Caco-2 (cell line): Measurements from ENCODE around the gene DDX51. TPM values are rescaled to one million over a fixed set of nuclear protein-coding genes. Genes with fewer than 3 reads are reported as not detected.

ENCODE experiments used
- BruUV-seq: library from RNA; stranded (reverse); fragments of 400-500 nt; replicated peaks from 2 replicates; lab custom pipeline; 2021; lab: Mats Ljungman, UMichigan
- CTCF ChIA-PET: fragments of 300-600 bp; sonication (Branson Sonifier 250); formaldehyde crosslinking; loops from one replicate; lab custom pipeline; 2022; ENCODE audit warnings: antibody characterized with exemption; lab: Charles Lee
- POLR2A ChIA-PET: fragments of 300-600 bp; sonication (Branson Sonifier 250); formaldehyde crosslinking; loops from one replicate; lab custom pipeline; 2022; ENCODE audit warnings: antibody characterized with exemption; lab: Charles Lee
- DNase-seq, 2 experiments: peaks; one replicate each; pipeline versions ENCODE4 v3.0.0 to v3.0.0-alpha.2; 2020 to 2022
- H3K27me3 ChIP-seq: replicated peaks from 2 replicates; pipeline ENCODE4 v1.6.0; 2011; ENCODE audit warnings: low read length; ENCODE audit not compliant: control insufficient read depth, insufficient read depth
- H3K36me3 ChIP-seq: 2 replicates; pipeline ENCODE4 v1.5.1; 2011; ENCODE audit warnings: low read length; ENCODE audit not compliant: control insufficient read depth, insufficient read depth
- H3K4me1 ChIP-seq: fragments of 250-450 bp; sonication (Bioruptor Pico); 2 replicates; pipeline ENCODE4 v1.5.1; 2020; ENCODE audit warnings: mild to moderate bottlenecking
- H3K4me3 ChIP-seq: 2 replicates; pipeline ENCODE4 v1.5.1; 2011; ENCODE audit warnings: low read depth, mild to moderate bottlenecking, control low read depth, low read length
- H3K9me3 ChIP-seq: fragments of 250-450 bp; sonication (Bioruptor Pico); 2 replicates; pipeline ENCODE4 v1.5.1; 2020; ENCODE audit warnings: mild to moderate bottlenecking, moderate library complexity
- H3K27ac Mint-ChIP-seq: one replicate; pipeline ENCODE4 v1.8.0; 2022; ENCODE audit warnings: mixed read lengths; ENCODE audit not compliant: unreplicated experiment
- H3K27me3 Mint-ChIP-seq: one replicate; pipeline ENCODE4 v1.8.0; 2022; ENCODE audit warnings: mixed read lengths; ENCODE audit not compliant: insufficient read depth, unreplicated experiment
- H3K36me3 Mint-ChIP-seq: one replicate; pipeline ENCODE4 v1.8.0; 2022; ENCODE audit warnings: mild to moderate bottlenecking, mixed read lengths; ENCODE audit not compliant: insufficient read depth, unreplicated experiment
- H3K4me1 Mint-ChIP-seq: one replicate; pipeline ENCODE4 v1.8.0; 2022; ENCODE audit warnings: low read depth, mixed read lengths; ENCODE audit not compliant: unreplicated experiment
- H3K4me3 Mint-ChIP-seq: one replicate; pipeline ENCODE4 v1.8.0; 2022; ENCODE audit warnings: mild to moderate bottlenecking, moderate library complexity, mixed read lengths; ENCODE audit not compliant: unreplicated experiment
- H3K9me3 Mint-ChIP-seq: one replicate; pipeline ENCODE4 v1.8.0; 2022; ENCODE audit warnings: mixed read lengths; ENCODE audit not compliant: unreplicated experiment
- intact Hi-C: fragments of 100-400 bp; cut with micrococcal nuclease; formaldehyde crosslinking; loops from one replicate; pipeline ENCODE4 v1.10.0; 2022; ENCODE audit not compliant: unreplicated experiment
- total RNA-seq: library from RNA; stranded (reverse); gene quantifications from 2 replicates; pipeline ENCODE4 v1.2.3, GENCODE V29; 2022
- TF ChIP-seq, protein P1 (sequence below), 2 experiments: fragments of 200-600 bp in 1 of 2; IDR thresholded peaks; 1 replicate in 1 of 2; 2 replicates in 1 of 2; pipeline versions ENCODE4 v1.5.1 to v1.8.0; 2011 to 2022; ENCODE audit warnings: antibody characterized with exemption in 1 of 2, control low read depth in 1 of 2, inconsistent platforms in 1 of 2, low read depth in 1 of 2, low read length in 1 of 2, mild to moderate bottlenecking in 1 of 2, moderate library complexity in 1 of 2; ENCODE audit not compliant: insufficient read depth in 1 of 2, severe bottlenecking in 1 of 2, unreplicated experiment in 1 of 2

DDX51 gene
- total RNA-seq, 1 experiment from 2014 or later, result 40.4 TPM

DNA sequence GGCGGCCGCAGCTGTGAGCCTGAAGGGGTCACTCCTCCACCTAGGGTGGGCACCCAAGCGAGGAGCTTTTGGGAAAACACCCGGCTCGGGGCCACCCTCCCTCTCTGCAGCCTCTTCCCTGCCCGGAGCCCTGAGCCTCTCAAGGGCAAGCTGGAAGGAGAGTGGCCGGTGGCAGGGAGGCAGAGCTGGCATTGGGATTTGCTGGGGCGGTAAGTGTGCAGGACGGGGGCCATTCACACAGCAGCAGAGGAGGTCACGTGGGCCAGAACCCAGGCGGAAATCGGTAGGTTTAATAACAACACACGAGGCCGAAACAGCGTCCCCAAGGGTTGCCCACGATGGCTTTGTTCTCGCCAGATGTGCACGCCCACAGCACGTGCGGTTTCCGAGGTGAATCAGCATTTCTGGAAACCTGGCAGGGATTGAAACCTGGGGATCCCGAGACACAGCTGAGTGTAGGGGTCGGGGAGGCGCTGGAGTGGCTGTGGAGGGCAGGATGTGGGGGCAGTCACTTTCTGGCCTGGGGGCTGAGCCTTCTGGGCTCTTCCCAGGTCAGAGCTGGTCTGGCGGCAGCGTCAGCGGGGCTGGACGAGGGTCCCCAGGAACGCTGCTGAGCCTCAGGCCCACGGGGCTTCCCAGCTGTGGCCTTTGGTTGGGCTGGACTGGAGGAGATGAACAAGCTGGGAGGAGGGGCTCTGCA is 23.6 kb upstream of the DDX51 start:
- TF ChIP-seq, protein P1, sequence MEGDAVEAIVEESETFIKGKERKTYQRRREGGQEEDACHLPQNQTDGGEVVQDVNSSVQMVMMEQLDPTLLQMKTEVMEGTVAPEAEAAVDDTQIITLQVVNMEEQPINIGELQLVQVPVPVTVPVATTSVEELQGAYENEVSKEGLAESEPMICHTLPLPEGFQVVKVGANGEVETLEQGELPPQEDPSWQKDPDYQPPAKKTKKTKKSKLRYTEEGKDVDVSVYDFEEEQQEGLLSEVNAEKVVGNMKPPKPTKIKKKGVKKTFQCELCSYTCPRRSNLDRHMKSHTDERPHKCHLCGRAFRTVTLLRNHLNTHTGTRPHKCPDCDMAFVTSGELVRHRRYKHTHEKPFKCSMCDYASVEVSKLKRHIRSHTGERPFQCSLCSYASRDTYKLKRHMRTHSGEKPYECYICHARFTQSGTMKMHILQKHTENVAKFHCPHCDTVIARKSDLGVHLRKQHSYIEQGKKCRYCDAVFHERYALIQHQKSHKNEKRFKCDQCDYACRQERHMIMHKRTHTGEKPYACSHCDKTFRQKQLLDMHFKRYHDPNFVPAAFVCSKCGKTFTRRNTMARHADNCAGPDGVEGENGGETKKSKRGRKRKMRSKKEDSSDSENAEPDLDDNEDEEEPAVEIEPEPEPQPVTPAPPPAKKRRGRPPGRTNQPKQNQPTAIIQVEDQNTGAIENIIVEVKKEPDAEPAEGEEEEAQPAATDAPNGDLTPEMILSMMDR (IDR thresholded peaks at IDR 0.05; ENCODE audit: insufficient read depth in 1 of 2, low read depth in 1 of 2, low read length in 1 of 2, severe bottlenecking in 1 of 2, unreplicated experiment in 1 of 2), result no peak
- H3K27me3 ChIP-seq, result no peaks in the 10 kb centered on the region
- H3K4me1 ChIP-seq, result no peaks in the 10 kb centered on the region
- no peak for DNase-seq
- no peaks in the 10 kb centered on the region for H3K36me3 ChIP-seq
- H3K4me1 Mint-ChIP-seq, result no peaks in the 10 kb centered on the region
- H3K9me3 ChIP-seq, result no peaks in the 10 kb centered on the region
- peaks cover 3% of the 10 kb centered on the region for H3K27me3 Mint-ChIP-seq
- peaks cover 10% of the 10 kb centered on the region for H3K36me3 Mint-ChIP-seq
- ChIA-PET POLR2A (no interaction called here), CTCF (no interaction called here)
- no peak overlapping the region for H3K27ac Mint-ChIP-seq
- H3K9me3 Mint-ChIP-seq, result peaks cover 18% of the 10 kb centered on the region
- H3K4me3 Mint-ChIP-seq, result no peak overlapping the region
- BruUV-seq, result no TSS peak
- intact Hi-C loops, result no loop called here
- H3K4me3 ChIP-seq, result no peak overlapping the region

GRCh38 chr12:132166801-132167591 is 22.9 kb upstream of the DDX51 start:
- CTCF ChIA-PET, result no interaction called here
- no TSS peak for BruUV-seq

DNA sequence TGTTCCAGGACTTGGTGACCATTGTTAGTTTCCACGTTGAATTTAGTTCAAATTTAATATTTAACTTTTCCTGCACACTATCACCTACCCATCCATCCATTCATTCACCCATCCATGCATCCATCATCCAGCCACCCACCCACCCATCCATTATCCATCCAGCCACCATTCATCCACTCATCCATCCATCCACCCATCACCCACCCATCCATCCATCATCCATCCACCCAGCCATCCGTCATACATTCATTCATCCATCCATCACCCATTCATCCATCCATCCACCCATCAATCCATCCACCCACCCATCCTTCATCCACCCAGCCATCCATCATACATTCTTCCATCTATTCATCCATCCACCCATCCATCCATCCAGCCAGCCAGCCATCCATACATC is 22.0 kb upstream of the DDX51 start:
- ChIA-PET POLR2A (no interaction called here), CTCF (no interaction called here)
- no peaks in the 10 kb centered on the region for H3K27me3 ChIP-seq
- no peak overlapping the region for H3K4me3 ChIP-seq
- Mint-ChIP-seq H3K4me3 (no peak overlapping the region), H3K9me3 (peaks cover 18% of the 10 kb centered on the region), H3K36me3 (peaks cover 10% of the 10 kb centered on the region), H3K27ac (no peak overlapping the region), H3K4me1 (no peaks in the 10 kb centered on the region), H3K27me3 (peaks cover 5% of the 10 kb centered on the region)
- no peaks in the 10 kb centered on the region for H3K4me1 ChIP-seq
- no peaks in the 10 kb centered on the region for H3K9me3 ChIP-seq
- no TSS peak for BruUV-seq
- TF ChIP-seq, protein P1 (IDR thresholded peaks at IDR 0.05; ENCODE audit: insufficient read depth in 1 of 2, low read depth in 1 of 2, low read length in 1 of 2, severe bottlenecking in 1 of 2, unreplicated experiment in 1 of 2), result no peak
- H3K36me3 ChIP-seq, result no peaks in the 10 kb centered on the region
- intact Hi-C loops, result no loop called here
- DNase-seq, result no peak

More at GRCh38 chr12:132166801-132167591, 22.9 kb upstream of the DDX51 start:
- Mint-ChIP-seq H3K27me3 (peaks cover 5% of the 10 kb centered on the region), H3K4me1 (no peaks in the 10 kb centered on the region), H3K27ac (no peak overlapping the region), H3K9me3 (peaks cover 18% of the 10 kb centered on the region), H3K36me3 (peaks cover 10% of the 10 kb centered on the region), H3K4me3 (no peak overlapping the region)
- no peak for DNase-seq
- H3K9me3 ChIP-seq, result no peaks in the 10 kb centered on the region
- POLR2A ChIA-PET, result no interaction called here
- TF ChIP-seq, protein P1 (IDR thresholded peaks at IDR 0.05; ENCODE audit: insufficient read depth in 1 of 2, low read depth in 1 of 2, low read length in 1 of 2, severe bottlenecking in 1 of 2, unreplicated experiment in 1 of 2), result no peak
- H3K27me3 ChIP-seq, result no peaks in the 10 kb centered on the region
- no peaks in the 10 kb centered on the region for H3K36me3 ChIP-seq
- intact Hi-C loops, result no loop called here
- no peak overlapping the region for H3K4me3 ChIP-seq
- no peaks in the 10 kb centered on the region for H3K4me1 ChIP-seq
